ENCODE data around the gene MAIP1.
A peak's percentile ranks its signal among the peaks of the same experiment; 100 is the strongest.
"Not testable (repeated sequence)": the region's sequence is repeated elsewhere in the genome, so short reads cannot be mapped to it uniquely, and the experiment has no call there.

MAIP1 gene

GRCh38 chr2:199955339-199956061 is at the start of gene MAIP1, which contains the start of gene TYW5:
Gene MAIP1, plus strand, starts transcription at chr2:199955582. Its CDS starts 217 bp downstream, at chr2:199955799.
Gene TYW5, minus strand, starts transcription at chr2:199955491. Its CDS starts 21 bp downstream, at chr2:199955470.
- peak; percentile 90 for DNase-seq

- DNase-seq, result no peak
Measured at GRCh38 chr2:199907008-199907714, 48.2 kb upstream of the MAIP1 start.

- peak; percentile 75 for DNase-seq
Measured at GRCh38 chr2:199910338-199911051, 44.9 kb upstream of the MAIP1 start.

GRCh38 chr2:199911052-199911876 is 44.1 kb upstream of the MAIP1 start, which contains the start of gene C2orf69:
Gene C2orf69, plus strand, starts transcription at chr2:199911293. Its CDS starts 146 bp downstream, at chr2:199911439.
- DNase-seq, result peak; percentile 94

GRCh38 chr2:199911877-199912161 is 43.6 kb upstream of the MAIP1 start:
- DNase-seq, result no peak

GRCh38 chr2:199912553-199913114 is 42.7 kb upstream of the MAIP1 start:
- not testable (repeated sequence) for DNase-seq

- no peak for DNase-seq
Measured at GRCh38 chr2:199914372-199914958, 40.9 kb upstream of the MAIP1 start.

GRCh38 chr2:199916980-199917379 is 38.4 kb upstream of the MAIP1 start:
- no peak for DNase-seq

- DNase-seq, result no peak
Measured at GRCh38 chr2:199922856-199923255, 32.5 kb upstream of the MAIP1 start.

GRCh38 chr2:199923924-199924323 is 31.5 kb upstream of the MAIP1 start:
- no peak for DNase-seq

GRCh38 chr2:199926806-199927205 is 28.6 kb upstream of the MAIP1 start:
- no peak for DNase-seq

- DNase-seq, result no peak
Measured at GRCh38 chr2:199928226-199928625, 27.2 kb upstream of the MAIP1 start.

- DNase-seq, result no peak
Measured at GRCh38 chr2:199928626-199929025, 26.8 kb upstream of the MAIP1 start.

GRCh38 chr2:199929262-199929661 is 26.1 kb upstream of the MAIP1 start:
- DNase-seq, result no peak

- DNase-seq, result no peak
Measured at GRCh38 chr2:199932312-199932855, 23.0 kb upstream of the MAIP1 start.

GRCh38 chr2:199933466-199933865 is 21.9 kb upstream of the MAIP1 start:
- no peak for DNase-seq

- no peak for DNase-seq
Measured at GRCh38 chr2:199936554-199936953, 18.8 kb upstream of the MAIP1 start.

- DNase-seq, result no peak
Measured at GRCh38 chr2:199940373-199940772, 15.0 kb upstream of the MAIP1 start.

GRCh38 chr2:199943373-199943772 is 12.0 kb upstream of the MAIP1 start:
- no peak for DNase-seq

- DNase-seq, result no peak
Measured at GRCh38 chr2:199946196-199946595, 9.2 kb upstream of the MAIP1 start.

- no peak for DNase-seq
Measured at GRCh38 chr2:199946836-199947235, 8.5 kb upstream of the MAIP1 start.

- no peak for DNase-seq
Measured at GRCh38 chr2:199950396-199950795, 5.0 kb upstream of the MAIP1 start.
